Prostate gland (tissue), 2 donors: ENCODE results near the gene ROR1. TPM values are rescaled to one million over a fixed set of nuclear protein-coding genes. Genes with fewer than 3 reads are reported as not detected.

ENCODE experiments used
- DNase-seq: peaks from one replicate; pipeline ENCODE4 v3.0.0-alpha.2; 2019; ENCODE audit warnings: low spot score
- H3K27ac ChIP-seq, 2 donors: fragments of 200-600 bp; sonication (generic); 2 replicates each; pipeline ENCODE4 v1.5.1; 2017 to 2019
- H3K27me3 ChIP-seq: fragments of 200-600 bp; sonication (generic); replicated peaks from 2 replicates; pipeline ENCODE4 v1.5.1; 2019; ENCODE audit not compliant: insufficient read depth
- H3K36me3 ChIP-seq, 2 donors: fragments of 200-600 bp; sonication (generic); 1 replicate in 1 of 2; 2 replicates in 1 of 2; pipeline versions ENCODE4 v1.5.1 to v1.8.1; 2017 to 2019
- H3K4me1 ChIP-seq: fragments of 200-600 bp; sonication (generic); replicated peaks from 2 replicates; pipeline ENCODE4 v1.5.1; 2019
- H3K4me3 ChIP-seq, 2 donors: fragments of 200-600 bp; sonication (generic); 2 replicates each; pipeline ENCODE4 v1.5.1; 2017 to 2019
- H3K9me3 ChIP-seq: fragments of 200-600 bp; sonication (generic); 2 replicates; pipeline ENCODE4 v1.5.1; 2017
- POLR2A ChIP-seq: fragments of 450-650 bp; IDR thresholded peaks from one replicate; pipeline ENCODE4 v1.6.1; 2016; ENCODE audit warnings: antibody characterized with exemption, mild to moderate bottlenecking
- POLR2AphosphoS5 ChIP-seq: sonication (generic); formaldehyde crosslinking; IDR thresholded peaks from one replicate; pipeline ENCODE4 v1.6.1; 2017; ENCODE audit warnings: antibody characterized with exemption
- WGBS: methylation state at CpG from one replicate; pipeline ENCODE4 v1.1.5; 2018; 5-methylcytosine and 5-hydroxymethylcytosine counted together
- intact Hi-C: fragments of 100-400 bp; cut with DNase I; formaldehyde crosslinking; loops from one replicate; pipeline ENCODE4 v1.14.2; 2022
- total RNA-seq, 2 donors: library from RNA; depleted of rRNA; stranded (reverse); fragments of >200 nt; gene quantifications; one replicate each; pipeline ENCODE4 v1.1.0, GENCODE V29; 2016
- TF ChIP-seq, protein P1 (sequence below), 4 experiments: fragments of 200-600 bp in 2 of 4; fragments of 450-650 bp in 2 of 4; sonication (generic) in 2 of 4; IDR thresholded peaks; 1 replicate in 3 of 4; 2 replicates in 1 of 4; pipeline ENCODE4 v1.5.1; 2016 to 2019; ENCODE audit warnings: antibody characterized with exemption in 4 of 4, mild to moderate bottlenecking in 2 of 4, moderate library complexity in 2 of 4

The ROR1 gene
- total RNA-seq, 2 donors from 2014 or later = 7.3 to 11.1 TPM

DNA sequence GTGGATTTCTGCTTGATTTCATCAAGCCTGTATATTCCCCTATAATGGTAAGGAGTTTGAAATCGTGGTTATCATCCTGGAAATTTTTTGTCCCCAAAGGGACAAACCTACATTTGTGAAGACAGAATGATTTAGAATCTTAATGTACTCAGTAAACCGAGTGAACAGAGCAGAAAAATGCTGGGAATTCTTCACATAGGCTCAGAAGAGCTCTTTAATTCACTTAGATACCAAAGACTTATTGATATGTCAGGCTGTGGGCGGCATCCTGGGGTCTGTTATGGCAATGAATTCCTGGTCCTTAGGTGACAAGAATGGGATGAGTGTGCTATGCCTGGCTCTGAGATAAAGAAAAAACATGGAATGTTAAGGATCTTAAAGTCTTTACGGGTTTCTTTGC is 74.9 kb downstream of the ROR1 start:
- Histone ChIP-seq H3K36me3 (no peaks in the 10 kb centered on the region), H3K27ac (no peak overlapping the region), H3K4me1 (no peaks in the 10 kb centered on the region), H3K9me3 (no peaks in the 10 kb centered on the region), H3K27me3 (no peaks in the 10 kb centered on the region), H3K4me3 (no peak overlapping the region)
- no peak for DNase-seq
- intact Hi-C loops = no loop called here
- TF ChIP-seq POLR2AphosphoS5 (no peak), POLR2A (no peak)
- TF ChIP-seq, protein P1, sequence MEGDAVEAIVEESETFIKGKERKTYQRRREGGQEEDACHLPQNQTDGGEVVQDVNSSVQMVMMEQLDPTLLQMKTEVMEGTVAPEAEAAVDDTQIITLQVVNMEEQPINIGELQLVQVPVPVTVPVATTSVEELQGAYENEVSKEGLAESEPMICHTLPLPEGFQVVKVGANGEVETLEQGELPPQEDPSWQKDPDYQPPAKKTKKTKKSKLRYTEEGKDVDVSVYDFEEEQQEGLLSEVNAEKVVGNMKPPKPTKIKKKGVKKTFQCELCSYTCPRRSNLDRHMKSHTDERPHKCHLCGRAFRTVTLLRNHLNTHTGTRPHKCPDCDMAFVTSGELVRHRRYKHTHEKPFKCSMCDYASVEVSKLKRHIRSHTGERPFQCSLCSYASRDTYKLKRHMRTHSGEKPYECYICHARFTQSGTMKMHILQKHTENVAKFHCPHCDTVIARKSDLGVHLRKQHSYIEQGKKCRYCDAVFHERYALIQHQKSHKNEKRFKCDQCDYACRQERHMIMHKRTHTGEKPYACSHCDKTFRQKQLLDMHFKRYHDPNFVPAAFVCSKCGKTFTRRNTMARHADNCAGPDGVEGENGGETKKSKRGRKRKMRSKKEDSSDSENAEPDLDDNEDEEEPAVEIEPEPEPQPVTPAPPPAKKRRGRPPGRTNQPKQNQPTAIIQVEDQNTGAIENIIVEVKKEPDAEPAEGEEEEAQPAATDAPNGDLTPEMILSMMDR (IDR thresholded peaks at IDR 0.05) = no peak
- WGBS = 68% methylated on average over 4 of the region's 4 CpGs

DNA sequence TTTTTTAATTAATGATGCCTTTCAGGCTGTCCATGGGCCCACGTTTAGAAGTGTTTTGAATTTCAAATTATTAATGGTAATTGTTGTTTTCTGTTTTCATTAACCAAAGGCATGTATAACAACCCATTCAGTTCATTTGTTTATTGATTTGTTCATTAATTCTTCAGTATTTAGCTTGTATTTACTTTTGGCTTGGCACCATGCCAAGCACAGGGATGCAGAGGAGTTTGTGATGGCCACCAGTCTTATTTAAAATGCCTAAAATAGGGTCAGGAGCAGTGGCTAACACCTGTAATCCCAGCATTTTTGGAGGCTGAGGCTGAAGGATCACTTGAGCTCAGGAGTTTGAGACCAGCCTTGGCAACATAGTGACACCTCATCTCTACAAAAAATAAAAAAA is 75.3 kb downstream of the ROR1 start:
- no peaks in the 10 kb centered on the region for H3K9me3 ChIP-seq
- 76% methylated on average over 1 of the region's 1 CpG for WGBS
- intact Hi-C loops = no loop called here
- TF ChIP-seq, protein P1 (IDR thresholded peaks at IDR 0.05) = no peak
- no peak for TF ChIP-seq POLR2A
- TF ChIP-seq POLR2AphosphoS5 = no peak
- no peaks in the 10 kb centered on the region for H3K36me3 ChIP-seq
- DNase-seq = no peak
- H3K4me3 ChIP-seq = no peak overlapping the region
- no peaks in the 10 kb centered on the region for H3K4me1 ChIP-seq
- no peaks in the 10 kb centered on the region for H3K27me3 ChIP-seq
- H3K27ac ChIP-seq = no peak overlapping the region

DNA sequence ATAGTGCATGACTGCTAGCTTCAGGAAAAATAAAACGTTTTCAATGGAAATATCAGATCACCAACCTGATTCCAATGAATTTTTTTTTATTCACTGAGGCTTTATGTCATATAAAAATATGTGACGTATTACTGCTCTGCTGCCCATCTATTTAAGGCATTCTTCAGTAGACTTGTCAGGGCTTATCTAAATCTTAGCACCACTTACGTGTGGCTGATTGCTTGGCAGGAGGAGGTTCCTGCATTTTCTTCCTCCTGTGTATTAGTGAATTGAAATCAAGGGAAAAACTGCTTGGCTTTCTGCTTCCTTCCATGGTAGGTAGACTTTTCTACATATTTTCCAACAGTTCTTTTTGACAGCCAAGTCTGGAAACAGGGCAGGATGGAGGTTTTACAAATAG is 80.3 kb downstream of the ROR1 start:
- Histone ChIP-seq H3K9me3 (no peaks in the 10 kb centered on the region), H3K27me3 (no peaks in the 10 kb centered on the region), H3K36me3 (no peaks in the 10 kb centered on the region), H3K4me1 (no peaks in the 10 kb centered on the region), H3K27ac (no peak overlapping the region), H3K4me3 (no peak overlapping the region)
- TF ChIP-seq POLR2A (no peak), POLR2AphosphoS5 (no peak)
- TF ChIP-seq, protein P1 (IDR thresholded peaks at IDR 0.05) = no peak
- no peak for DNase-seq
- intact Hi-C loops = no loop called here
- WGBS = 42% methylated on average over 3 of the region's 3 CpGs

DNA sequence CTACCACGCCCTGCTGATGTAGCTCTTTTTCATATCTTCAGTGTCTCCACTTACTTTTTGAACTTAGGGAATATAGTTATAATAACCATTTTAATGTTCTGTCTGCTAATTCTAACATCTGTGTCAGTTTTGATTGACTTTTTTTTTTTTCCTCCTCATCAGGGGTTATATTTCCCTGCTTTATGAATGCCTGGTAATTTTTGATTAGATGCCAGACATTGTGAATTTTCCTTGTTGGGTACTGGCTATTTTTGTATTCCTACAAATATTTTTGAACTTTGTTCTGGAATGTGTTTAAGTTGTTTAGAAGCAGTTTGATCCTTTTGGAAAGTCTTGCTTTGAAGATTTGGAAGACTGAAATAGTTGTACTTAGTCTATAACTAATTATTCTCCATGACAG is 82.1 kb downstream of the ROR1 start:
- Histone ChIP-seq H3K27ac (no peak overlapping the region), H3K27me3 (no peaks in the 10 kb centered on the region), H3K4me1 (no peaks in the 10 kb centered on the region), H3K9me3 (no peaks in the 10 kb centered on the region), H3K4me3 (no peak overlapping the region), H3K36me3 (no peaks in the 10 kb centered on the region)
- intact Hi-C loops = no loop called here
- TF ChIP-seq, protein P1 (IDR thresholded peaks at IDR 0.05) = no peak
- TF ChIP-seq POLR2A (no peak), POLR2AphosphoS5 (no peak)
- WGBS = 93% methylated on average over 1 of the region's 1 CpG
- no peak for DNase-seq

DNA sequence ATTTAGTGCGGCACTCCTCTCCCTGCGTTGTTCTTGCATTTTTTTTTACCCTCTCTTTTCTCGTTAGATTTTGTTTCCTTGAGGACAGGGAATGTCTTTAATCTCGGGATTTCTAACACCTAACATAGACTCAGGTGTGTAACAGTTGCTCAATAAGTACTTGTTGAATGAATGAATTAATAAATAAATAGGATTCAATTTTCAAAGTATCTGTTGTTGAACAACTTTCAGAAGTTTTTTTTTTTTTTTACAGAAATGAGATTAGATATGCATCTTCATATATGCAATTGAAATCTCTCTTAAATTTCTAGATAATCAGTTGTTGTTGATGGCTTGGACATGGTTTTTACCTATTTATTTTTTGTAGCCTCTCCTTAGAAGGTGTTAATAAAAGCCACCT is 83.1 kb downstream of the ROR1 start:
- DNase-seq = no peak
- H3K27ac ChIP-seq = no peak overlapping the region
- WGBS = 92% methylated on average over 4 of the region's 4 CpGs
- H3K27me3 ChIP-seq = no peaks in the 10 kb centered on the region
- intact Hi-C loops = no loop called here
- no peaks in the 10 kb centered on the region for H3K36me3 ChIP-seq
- no peak overlapping the region for H3K4me3 ChIP-seq
- TF ChIP-seq, protein P1 (IDR thresholded peaks at IDR 0.05) = no peak
- TF ChIP-seq POLR2A (no peak), POLR2AphosphoS5 (no peak)
- H3K9me3 ChIP-seq = no peaks in the 10 kb centered on the region
- no peaks in the 10 kb centered on the region for H3K4me1 ChIP-seq
